ENCODE results near the gene VPS18.

Gene VPS18

DNA sequence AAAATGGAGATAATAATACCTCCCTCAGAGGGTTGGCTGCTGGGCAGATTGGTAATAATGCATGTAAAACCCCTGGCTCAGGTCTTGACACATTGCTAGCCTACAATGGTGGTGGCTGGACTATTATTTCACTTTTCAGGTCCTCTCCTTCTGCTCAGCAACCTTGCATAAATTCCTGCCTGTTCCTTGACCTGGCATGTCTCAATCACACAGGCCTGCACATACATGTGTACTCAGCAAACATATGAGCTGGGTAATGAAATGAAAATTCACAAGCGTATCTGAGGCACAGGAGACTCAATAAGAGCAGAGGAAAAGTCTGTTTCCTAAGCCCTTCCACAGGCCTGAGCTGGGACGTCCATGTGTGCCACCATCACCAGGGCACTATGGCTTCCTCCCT lies 17.4 kb downstream of the VPS18 start:
- TF ChIP-seq, protein P1, sequence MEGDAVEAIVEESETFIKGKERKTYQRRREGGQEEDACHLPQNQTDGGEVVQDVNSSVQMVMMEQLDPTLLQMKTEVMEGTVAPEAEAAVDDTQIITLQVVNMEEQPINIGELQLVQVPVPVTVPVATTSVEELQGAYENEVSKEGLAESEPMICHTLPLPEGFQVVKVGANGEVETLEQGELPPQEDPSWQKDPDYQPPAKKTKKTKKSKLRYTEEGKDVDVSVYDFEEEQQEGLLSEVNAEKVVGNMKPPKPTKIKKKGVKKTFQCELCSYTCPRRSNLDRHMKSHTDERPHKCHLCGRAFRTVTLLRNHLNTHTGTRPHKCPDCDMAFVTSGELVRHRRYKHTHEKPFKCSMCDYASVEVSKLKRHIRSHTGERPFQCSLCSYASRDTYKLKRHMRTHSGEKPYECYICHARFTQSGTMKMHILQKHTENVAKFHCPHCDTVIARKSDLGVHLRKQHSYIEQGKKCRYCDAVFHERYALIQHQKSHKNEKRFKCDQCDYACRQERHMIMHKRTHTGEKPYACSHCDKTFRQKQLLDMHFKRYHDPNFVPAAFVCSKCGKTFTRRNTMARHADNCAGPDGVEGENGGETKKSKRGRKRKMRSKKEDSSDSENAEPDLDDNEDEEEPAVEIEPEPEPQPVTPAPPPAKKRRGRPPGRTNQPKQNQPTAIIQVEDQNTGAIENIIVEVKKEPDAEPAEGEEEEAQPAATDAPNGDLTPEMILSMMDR (IDR thresholded peaks at IDR 0.05; ENCODE audit: extremely low read depth, missing control alignments), result no peak
- DNase-seq (ENCODE audit: low spot score), result no peak

DNA sequence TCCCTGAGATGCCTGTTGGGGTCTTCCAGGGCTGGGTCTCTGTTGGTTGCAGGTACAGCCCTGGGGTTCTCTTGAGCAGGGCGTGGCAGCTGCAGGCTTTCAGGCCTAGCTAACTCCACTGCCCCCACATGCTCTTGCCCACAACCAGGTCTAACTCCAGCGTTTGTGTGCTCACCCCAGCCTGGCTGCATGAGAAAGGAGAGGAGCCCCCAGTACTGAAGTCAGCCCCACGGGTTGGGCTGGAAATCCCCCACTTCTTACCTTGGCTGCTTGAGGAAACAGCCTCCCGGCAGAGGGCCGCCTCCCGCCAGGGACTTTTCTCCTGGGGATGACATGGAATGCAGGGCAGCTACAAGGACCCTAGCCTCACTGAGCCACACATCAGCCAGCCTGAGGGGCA lies 18.2 kb downstream of the VPS18 start:
- no peak for DNase-seq (ENCODE audit: low spot score)
- TF ChIP-seq, protein P1 (IDR thresholded peaks at IDR 0.05; ENCODE audit: extremely low read depth, missing control alignments), result no peak

DNA sequence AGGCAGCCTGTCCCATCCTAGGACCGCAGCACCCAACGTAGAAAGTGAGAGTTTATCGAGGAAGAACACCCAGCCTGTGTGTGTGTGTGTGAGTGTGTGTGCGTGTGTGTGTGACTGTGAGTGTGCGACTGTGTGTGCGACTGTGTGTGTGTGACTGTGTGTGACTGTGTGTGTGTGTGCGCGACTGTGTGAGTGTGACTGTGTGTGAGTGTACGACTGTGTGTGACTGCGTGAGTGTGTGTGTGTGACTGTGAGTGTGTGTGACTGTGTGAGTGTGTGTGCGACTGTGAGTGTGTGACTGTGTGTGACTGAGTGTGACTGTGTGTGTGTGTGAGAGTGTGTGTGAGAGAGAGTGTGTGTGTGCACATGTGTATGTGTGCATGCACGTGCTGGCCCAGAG lies 19.8 kb downstream of the VPS18 start:
- no peak for DNase-seq (ENCODE audit: low spot score)
- TF ChIP-seq, protein P1 (IDR thresholded peaks at IDR 0.05; ENCODE audit: extremely low read depth, missing control alignments), result no peak

DNA sequence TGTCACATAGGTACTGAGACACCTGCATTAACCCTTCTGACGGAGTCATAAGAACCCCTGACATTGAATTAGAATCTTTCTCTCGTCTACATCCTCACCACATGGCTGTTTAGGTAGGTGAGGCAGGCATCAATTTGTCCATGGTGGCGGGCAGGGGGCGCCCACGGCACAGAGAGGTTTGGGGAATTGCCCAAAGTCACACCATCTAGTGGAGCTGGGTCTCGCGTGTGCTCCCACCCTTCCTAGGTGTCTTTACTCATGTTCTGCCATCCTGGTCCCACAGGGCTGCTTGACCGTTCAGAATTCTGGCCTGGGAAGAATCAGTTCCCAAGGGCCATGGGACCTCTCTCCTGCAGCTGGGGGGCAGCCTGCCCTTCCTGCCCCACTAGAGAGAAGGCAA lies 20.2 kb downstream of the VPS18 start:
- no peak for DNase-seq (ENCODE audit: low spot score)
- TF ChIP-seq, protein P1 (IDR thresholded peaks at IDR 0.05; ENCODE audit: extremely low read depth, missing control alignments), result no peak

DNA sequence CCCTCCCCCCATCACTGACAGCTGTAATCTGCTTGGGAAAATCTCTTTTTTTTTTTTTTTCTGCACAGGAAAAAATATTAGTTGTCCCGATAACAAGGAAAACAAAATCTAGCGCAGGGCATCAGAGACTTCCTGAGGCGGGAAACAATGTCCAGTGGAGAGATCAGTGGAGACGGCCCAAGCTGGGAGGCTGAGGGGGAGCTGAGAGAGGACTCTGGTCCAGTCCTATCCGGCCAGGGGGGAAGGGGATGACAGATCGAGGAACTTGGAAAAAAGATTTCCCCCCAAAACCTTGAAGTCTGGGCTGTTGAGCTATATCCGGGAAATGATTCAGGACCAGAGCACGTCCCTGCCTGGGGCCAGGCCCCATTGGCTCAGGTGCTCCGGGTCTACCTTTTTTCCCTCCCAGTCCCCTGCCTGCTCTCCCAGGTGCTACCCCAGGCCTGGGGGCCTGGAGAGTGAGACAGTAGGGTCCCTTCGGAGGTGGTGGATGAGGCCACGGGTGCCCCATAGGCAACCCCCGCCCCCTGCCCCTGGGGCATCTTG lies 20.9 kb downstream of the VPS18 start:
- DNase-seq (ENCODE audit: low spot score), result no peak
- TF ChIP-seq, protein P1 (IDR thresholded peaks at IDR 0.05; ENCODE audit: extremely low read depth, missing control alignments), result no peak

DNA sequence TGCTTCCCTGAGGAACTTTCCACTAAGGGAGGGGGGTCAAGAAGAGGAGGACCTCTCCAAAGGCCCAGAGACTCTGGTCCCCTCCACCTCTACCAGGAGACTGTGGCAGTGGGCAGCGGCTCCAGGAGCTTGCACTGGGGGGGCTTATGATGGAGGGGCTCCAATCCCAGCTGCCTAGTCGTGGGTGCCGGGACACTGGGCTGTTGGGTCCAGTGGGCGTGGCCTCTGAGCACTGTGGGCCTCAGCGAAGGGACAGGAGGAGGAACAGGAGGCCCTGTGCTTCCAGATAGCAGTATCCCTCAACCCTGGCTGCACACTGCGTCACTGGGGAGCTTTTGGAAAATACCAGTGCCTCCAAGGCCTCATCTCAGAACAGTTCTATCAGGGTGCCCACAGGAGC lies 21.4 kb downstream of the VPS18 start:
- TF ChIP-seq, protein P1 (IDR thresholded peaks at IDR 0.05; ENCODE audit: extremely low read depth, missing control alignments), result no peak
- no peak for DNase-seq (ENCODE audit: low spot score)

DNA sequence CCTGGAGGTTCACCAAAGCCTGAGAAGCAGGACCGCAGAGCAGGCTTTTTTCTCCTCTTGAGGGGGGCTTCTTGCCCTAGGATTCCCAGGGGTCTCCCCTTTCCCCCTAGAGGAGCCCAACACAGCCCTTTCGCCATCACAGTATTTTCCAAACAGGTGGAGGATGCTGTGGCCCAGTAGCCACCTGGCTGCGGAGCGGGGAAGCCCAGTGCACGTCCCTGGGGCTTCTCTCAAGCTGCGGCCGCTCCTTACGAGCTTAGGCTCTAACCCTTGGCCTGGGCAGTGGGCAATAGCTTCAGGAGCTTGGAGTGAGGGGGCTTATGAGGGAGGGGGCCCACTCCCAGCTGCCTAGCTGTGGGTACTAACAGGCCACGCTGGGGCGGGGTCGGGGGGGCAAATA lies 23.3 kb downstream of the VPS18 start:
- no peak for DNase-seq (ENCODE audit: low spot score)
- TF ChIP-seq, protein P1 (IDR thresholded peaks at IDR 0.05; ENCODE audit: extremely low read depth, missing control alignments), result no peak

Measured in GM20000 (cell line).